Sigmoid colon (tissue), 7 donors: ENCODE measurements around the gene MYO5B. TPM values are rescaled to one million over a fixed set of nuclear protein-coding genes. Genes with fewer than 3 reads are reported as not detected.

Experiments used
- DNase-seq: peaks from one replicate; pipeline ENCODE4 v3.0.0-alpha.2; 2019
- H3K27ac ChIP-seq, 4 donors: fragments of 200-600 bp; sonication (generic); one replicate each; pipeline ENCODE4 v1.5.1; 2016 to 2019; ENCODE audit warnings: mild to moderate bottlenecking in 1 of 4
- H3K27me3 ChIP-seq, 3 donors: fragments of 200-600 bp; sonication (generic); one replicate each; pipeline ENCODE4 v1.5.1; 2019; ENCODE audit warnings: mild to moderate bottlenecking in 1 of 3
- H3K36me3 ChIP-seq, 4 donors: fragments of 200-600 bp; sonication (generic); one replicate each; pipeline ENCODE4 v1.5.1; 2016 to 2019
- H3K4me1 ChIP-seq, 4 donors: fragments of 200-600 bp; sonication (generic); one replicate each; pipeline ENCODE4 v1.5.1; 2017 to 2019
- H3K4me3 ChIP-seq, 4 donors: fragments of 200-600 bp; sonication (generic); one replicate each; pipeline ENCODE4 v1.5.1; 2017 to 2019; ENCODE audit warnings: mild to moderate bottlenecking in 2 of 4, moderate library complexity in 1 of 4
- H3K9me3 ChIP-seq, 4 donors: fragments of 200-600 bp in 3 of 4; sonication (generic) in 3 of 4; one replicate each; pipeline versions ENCODE4 v1.5.1 to v1.6.1; 2013 to 2019
- CTCF ChIP-seq, 4 experiments: fragments of 450-650 bp in 3 of 4; fragments of 200-600 bp in 1 of 4; IDR thresholded peaks; one replicate each; pipeline ENCODE4 v1.5.1; 2016 to 2019; ENCODE audit warnings: antibody characterized with exemption in 4 of 4, mild to moderate bottlenecking in 3 of 4, moderate library complexity in 2 of 4
- EP300 ChIP-seq, 4 donors: sonication (generic); formaldehyde crosslinking; IDR thresholded peaks; one replicate each; pipeline ENCODE4 v1.6.1; 2017; ENCODE audit warnings: antibody characterized with exemption in 4 of 4
- POLR2A ChIP-seq, 2 donors: fragments of 450-650 bp; IDR thresholded peaks; one replicate each; pipeline ENCODE4 v1.6.1; 2016; ENCODE audit warnings: antibody characterized with exemption in 2 of 2, mild to moderate bottlenecking in 2 of 2, moderate library complexity in 2 of 2
- POLR2AphosphoS5 ChIP-seq, 4 donors: sonication (generic); formaldehyde crosslinking; IDR thresholded peaks; one replicate each; pipeline ENCODE4 v1.6.1; 2017; ENCODE audit warnings: antibody characterized with exemption in 4 of 4
- WGBS, 2 donors: extraction: QIAGEN DNeasy Blood & Tissue Kit; methylation state at CpG; one replicate each; pipeline ENCODE4 v1.1.7; 2013; 5-methylcytosine and 5-hydroxymethylcytosine counted together
- intact Hi-C: fragments of 100-400 bp; cut with DNase I; formaldehyde crosslinking; loops from one replicate; pipeline ENCODE4 v1.15.1; 2023
- polyA plus RNA-seq, 3 donors: library from polyadenylated mRNA; stranded (reverse); fragments of 200-250 nt; gene quantifications; one replicate each; pipeline ENCODE4 v1.2.3, GENCODE V29; 2013
- total RNA-seq, 4 donors: library from RNA; depleted of rRNA; stranded (reverse); fragments of >200 nt; gene quantifications; one replicate each; pipeline ENCODE4 v1.1.0, GENCODE V29; 2016
- donor health status: healthy with polysubstance abuse.
- donor health status: Bipolar disorder and iron deficiency.
- donor health status: healthy.

MYO5B gene
- total and polyA plus RNA-seq, 7 donors = 0.14 to 80.7 (median 3.0) TPM

- Histone ChIP-seq H3K27me3 (peaks cover 0 to 19% (median 0%) of the 10 kb centered on the region in 3 donors), H3K4me3 (no peak overlapping the region), H3K9me3 (no peaks in the 10 kb centered on the region), H3K36me3 (no peaks in the 10 kb centered on the region), H3K4me1 (no peaks in the 10 kb centered on the region), H3K27ac (no peak overlapping the region)
- no peak for DNase-seq
- intact Hi-C loops = no loop called here
- TF ChIP-seq EP300 (IDR thresholded peaks at IDR 0.05) (no peak), POLR2AphosphoS5 (IDR thresholded peaks at IDR 0.05) (no peak), CTCF (IDR thresholded peaks at IDR 0.05) (no peak), POLR2A (IDR thresholded peaks at IDR 0.05) (no peak)
- WGBS, 2 donors = 15 to 55% methylated on average over 9 of the region's 9 CpGs
Observed at GRCh38 chr18:50158866-50159653, 35.9 kb downstream of the MYO5B start.

- H3K4me3 ChIP-seq = no peak overlapping the region
- no peak overlapping the region for H3K27ac ChIP-seq
- WGBS, 2 donors = 35 to 60% methylated on average over 2 of the region's 2 CpGs
- H3K9me3 ChIP-seq = no peaks in the 10 kb centered on the region
- no peak for DNase-seq
- H3K27me3 ChIP-seq = peaks cover 0 to 6% (median 0%) of the 10 kb centered on the region in 3 donors
- TF ChIP-seq CTCF (IDR thresholded peaks at IDR 0.05) (no peak), POLR2A (IDR thresholded peaks at IDR 0.05) (no peak), POLR2AphosphoS5 (IDR thresholded peaks at IDR 0.05) (no peak), EP300 (IDR thresholded peaks at IDR 0.05) (no peak)
- no peaks in the 10 kb centered on the region for H3K4me1 ChIP-seq
- intact Hi-C loops = no loop called here
- H3K36me3 ChIP-seq = no peaks in the 10 kb centered on the region
Observed at GRCh38 chr18:50155406-50155805, 39.5 kb downstream of the MYO5B start.

GRCh38 chr18:50154420-50154819 is 40.5 kb downstream of the MYO5B start:
- DNase-seq = no peak
- WGBS, 2 donors = 47 to 76% methylated on average over 2 of the region's 2 CpGs

GRCh38 chr18:50152900-50153299 is 42.0 kb downstream of the MYO5B start:
- Histone ChIP-seq H3K27ac (no peak overlapping the region), H3K4me3 (no peak overlapping the region), H3K27me3 (no peaks in the 10 kb centered on the region), H3K4me1 (no peaks in the 10 kb centered on the region), H3K9me3 (no peaks in the 10 kb centered on the region), H3K36me3 (no peaks in the 10 kb centered on the region)
- WGBS, 2 donors = 76 to 87% methylated on average over 2 of the region's 2 CpGs
- no peak for DNase-seq
- intact Hi-C loops = no loop called here
- no peak for TF ChIP-seq POLR2AphosphoS5 (IDR thresholded peaks at IDR 0.05)

More at GRCh38 chr18:50154420-50154819, 40.5 kb downstream of the MYO5B start:
- Histone ChIP-seq H3K36me3 (no peaks in the 10 kb centered on the region), H3K27me3 (peaks cover 0 to under 1% (median 0%) of the 10 kb centered on the region in 3 donors), H3K4me1 (no peaks in the 10 kb centered on the region), H3K27ac (no peak overlapping the region), H3K4me3 (no peak overlapping the region), H3K9me3 (no peaks in the 10 kb centered on the region)
- intact Hi-C loops = no loop called here
- TF ChIP-seq EP300 (IDR thresholded peaks at IDR 0.05) (no peak), POLR2A (IDR thresholded peaks at IDR 0.05) (no peak), CTCF (IDR thresholded peaks at IDR 0.05) (no peak), POLR2AphosphoS5 (IDR thresholded peaks at IDR 0.05) (no peak)

- Histone ChIP-seq H3K36me3 (no peaks in the 10 kb centered on the region), H3K4me3 (no peak overlapping the region), H3K27ac (no peak overlapping the region), H3K27me3 (no peaks in the 10 kb centered on the region), H3K9me3 (peaks cover 0 to 2% (median 0%) of the 10 kb centered on the region in 4 donors), H3K4me1 (no peaks in the 10 kb centered on the region)
- TF ChIP-seq POLR2AphosphoS5 (IDR thresholded peaks at IDR 0.05) (no peak), CTCF (IDR thresholded peaks at IDR 0.05) (no peak), EP300 (IDR thresholded peaks at IDR 0.05) (no peak)
- WGBS, 2 donors = 74 to 75% methylated on average over 8 of the region's 8 CpGs
- intact Hi-C loops = no loop called here
- no peak for DNase-seq
Observed at GRCh38 chr18:50151926-50152325, 43.0 kb downstream of the MYO5B start.
